NCI-H2227 (cell line): ENCODE data around the gene TOMM22.
"Not testable (repeated sequence)": the region's sequence is repeated elsewhere in the genome, so short reads cannot be mapped to it uniquely, and the experiment has no call there.

Source experiments
- DNase-seq: peaks from one replicate; lab custom pipeline; 2025; ENCODE audit not compliant: unreplicated experiment; lab: John Stamatoyannopoulos, UW

TOMM22 gene

DNA sequence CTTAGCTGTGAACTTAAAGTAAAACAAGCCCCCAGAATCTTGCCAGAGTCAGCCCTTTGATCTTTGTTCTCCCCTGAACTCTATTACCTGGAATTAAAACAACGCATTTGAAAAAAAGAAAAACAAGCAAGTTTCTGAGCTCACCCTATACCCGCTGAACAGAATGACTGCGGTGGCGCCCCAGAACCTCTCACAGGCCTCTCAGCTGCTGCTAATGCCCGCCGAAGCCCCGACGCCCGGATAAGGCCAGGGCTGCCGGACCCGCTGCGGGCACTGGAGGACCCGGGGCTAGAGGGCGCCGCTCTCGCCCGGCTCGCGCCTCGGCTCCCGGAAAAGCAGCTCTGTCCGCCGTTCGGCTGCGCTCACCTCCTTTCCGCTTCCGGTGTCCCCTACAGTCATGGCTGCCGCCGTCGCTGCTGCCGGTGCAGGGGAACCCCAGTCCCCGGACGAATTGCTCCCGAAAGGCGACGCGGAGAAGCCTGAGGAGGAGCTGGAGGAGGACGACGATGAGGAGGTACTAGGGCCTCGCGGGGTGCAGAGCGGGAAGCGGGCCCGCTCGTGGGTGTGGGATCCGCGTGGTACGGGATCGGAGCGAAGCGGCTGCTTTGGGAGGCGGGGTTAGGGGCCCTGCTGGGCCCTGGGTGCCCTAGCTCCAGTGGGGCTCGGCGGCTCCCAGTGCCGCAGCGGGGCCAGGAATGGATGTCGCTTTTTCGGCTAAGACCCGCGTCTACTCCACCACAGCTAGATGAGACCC, at the start of gene TOMM22:
Gene TOMM22 (plus strand): TSS at position 376 of the 754 bp plus-strand sequence. CDS start 22 bp downstream, at position 398.
- DNase-seq, result peak; percentile 86

GRCh38 chr22:38632528-38632927, 49.2 kb upstream of the TOMM22 start:
- DNase-seq, result no peak

DNA sequence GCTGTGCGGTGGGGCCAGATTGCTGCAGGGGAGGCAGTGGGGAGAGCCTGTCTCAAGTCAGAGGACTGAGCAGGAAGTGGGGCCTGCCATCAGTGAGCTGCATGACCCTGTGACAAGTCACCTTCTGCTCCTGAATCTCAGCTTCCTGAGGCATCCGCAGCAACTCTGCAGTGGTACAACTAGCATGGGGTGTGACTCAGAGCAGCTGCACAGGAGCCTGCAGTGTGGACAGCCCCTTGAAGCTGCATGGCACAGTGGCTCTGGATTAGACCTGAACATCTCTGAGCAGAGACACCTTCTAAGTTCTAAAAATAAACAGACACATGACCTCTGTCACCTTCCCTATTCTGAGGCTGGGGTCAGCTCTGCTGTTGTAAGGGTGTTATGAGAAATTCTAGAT, 43.5 kb upstream of the TOMM22 start:
- DNase-seq, result no peak

- DNase-seq, result no peak
Observed at GRCh38 chr22:38638728-38639127, 43.0 kb upstream of the TOMM22 start.

DNA sequence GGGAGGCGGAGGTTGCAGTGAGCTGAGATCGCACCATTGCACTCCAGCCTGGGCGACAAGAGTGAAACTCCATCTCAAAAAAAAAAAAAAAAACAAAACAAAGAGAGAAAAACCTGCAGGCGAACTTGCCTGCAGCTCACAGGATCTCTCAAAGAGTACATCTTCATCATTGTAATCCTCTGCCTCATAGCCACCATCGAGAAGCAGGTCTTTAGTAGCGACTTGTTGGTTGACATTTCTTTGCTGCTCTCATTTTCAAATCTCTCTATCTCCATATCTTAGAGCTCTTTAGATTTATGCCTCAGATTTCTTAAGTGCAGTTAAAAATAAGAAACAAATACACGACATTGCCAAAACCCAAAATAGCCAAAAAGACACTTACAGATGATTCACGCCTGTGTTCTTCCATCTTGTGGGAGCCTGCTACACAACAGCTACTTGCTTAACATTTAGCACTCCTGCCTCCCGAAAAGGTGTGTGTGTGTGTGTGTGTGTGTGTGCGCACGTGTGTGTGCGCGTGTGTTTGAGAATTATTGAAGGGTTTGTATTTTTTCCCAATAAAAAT, 40.2 kb upstream of the TOMM22 start:
- DNase-seq, result no peak

DNA sequence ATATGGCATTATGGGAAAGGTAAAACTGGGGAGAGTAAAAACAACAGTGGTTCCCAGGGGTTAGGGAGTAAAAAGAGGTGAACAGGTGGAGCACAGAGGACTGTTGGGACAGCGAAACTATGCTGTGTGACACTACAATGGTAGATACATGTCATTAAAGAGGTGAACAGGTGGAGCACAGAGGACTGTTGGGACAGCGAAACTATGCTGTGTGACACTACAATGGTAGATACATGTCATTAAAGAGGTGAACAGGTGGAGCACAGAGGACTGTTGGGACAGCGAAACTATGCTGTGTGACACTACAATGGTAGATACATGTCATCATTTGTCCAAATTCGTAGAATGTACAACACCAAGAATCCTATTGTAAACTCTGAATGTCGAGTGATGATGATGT, 37.5 kb upstream of the TOMM22 start:
- DNase-seq, result not testable (repeated sequence)

GRCh38 chr22:38645430-38645829, 36.3 kb upstream of the TOMM22 start:
- DNase-seq, result no peak

DNA sequence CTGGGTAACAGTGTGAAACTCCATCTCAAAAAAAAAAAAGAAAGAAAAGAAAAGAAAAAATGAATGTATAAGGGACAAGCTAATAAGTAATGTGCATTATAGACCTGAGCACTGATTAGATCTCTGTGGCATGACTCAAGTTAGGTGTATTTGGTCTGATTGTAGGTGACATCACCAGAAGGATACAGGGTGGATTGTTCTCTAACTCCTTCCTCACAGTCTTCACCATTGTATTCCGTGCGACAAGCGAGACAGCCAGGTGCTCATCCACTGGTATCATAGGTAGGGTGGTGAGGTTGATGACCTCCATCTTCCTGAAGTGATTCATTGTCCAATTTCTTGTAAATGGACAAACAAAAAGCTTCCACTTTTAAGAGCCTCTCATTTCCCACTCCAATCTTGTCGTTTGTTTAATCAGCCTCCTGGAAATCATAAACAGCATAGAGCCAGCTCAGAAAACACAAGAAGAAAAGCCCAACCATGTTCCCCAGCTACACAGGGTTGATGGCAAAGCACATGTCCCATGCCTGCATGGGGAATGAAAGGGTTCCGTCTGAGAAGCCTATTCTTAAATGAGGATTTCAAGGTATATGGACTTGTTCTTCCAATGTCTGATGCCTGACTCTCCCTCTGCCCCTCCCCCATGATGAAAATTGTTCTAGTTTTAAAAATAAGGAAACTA, 31.8 kb upstream of the TOMM22 start:
- DNase-seq, result no peak

- DNase-seq, result no peak
Observed at GRCh38 chr22:38652859-38653258, 28.9 kb upstream of the TOMM22 start.

DNA sequence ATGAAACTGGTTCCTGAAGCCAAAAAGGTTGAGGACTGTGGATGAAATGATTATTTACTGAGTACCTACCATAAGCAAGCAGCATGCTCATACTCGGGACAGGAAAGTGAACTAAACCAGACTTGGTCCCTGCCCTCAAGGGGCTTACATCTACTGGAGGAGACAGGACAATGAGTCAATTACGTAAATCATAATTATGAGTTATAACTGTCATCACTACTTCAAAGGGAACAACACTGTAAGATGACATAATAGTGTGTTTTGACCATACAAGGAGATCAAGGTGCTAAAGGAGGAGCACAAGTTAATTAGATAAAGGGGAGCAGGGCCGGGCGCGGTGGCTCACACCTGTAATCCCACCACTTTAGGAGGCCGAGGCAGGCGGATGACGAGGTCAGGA, 28.0 kb upstream of the TOMM22 start:
- DNase-seq, result no peak

GRCh38 chr22:38655519-38656255, 26.1 kb upstream of the TOMM22 start:
- peak; percentile 64 for DNase-seq

DNA sequence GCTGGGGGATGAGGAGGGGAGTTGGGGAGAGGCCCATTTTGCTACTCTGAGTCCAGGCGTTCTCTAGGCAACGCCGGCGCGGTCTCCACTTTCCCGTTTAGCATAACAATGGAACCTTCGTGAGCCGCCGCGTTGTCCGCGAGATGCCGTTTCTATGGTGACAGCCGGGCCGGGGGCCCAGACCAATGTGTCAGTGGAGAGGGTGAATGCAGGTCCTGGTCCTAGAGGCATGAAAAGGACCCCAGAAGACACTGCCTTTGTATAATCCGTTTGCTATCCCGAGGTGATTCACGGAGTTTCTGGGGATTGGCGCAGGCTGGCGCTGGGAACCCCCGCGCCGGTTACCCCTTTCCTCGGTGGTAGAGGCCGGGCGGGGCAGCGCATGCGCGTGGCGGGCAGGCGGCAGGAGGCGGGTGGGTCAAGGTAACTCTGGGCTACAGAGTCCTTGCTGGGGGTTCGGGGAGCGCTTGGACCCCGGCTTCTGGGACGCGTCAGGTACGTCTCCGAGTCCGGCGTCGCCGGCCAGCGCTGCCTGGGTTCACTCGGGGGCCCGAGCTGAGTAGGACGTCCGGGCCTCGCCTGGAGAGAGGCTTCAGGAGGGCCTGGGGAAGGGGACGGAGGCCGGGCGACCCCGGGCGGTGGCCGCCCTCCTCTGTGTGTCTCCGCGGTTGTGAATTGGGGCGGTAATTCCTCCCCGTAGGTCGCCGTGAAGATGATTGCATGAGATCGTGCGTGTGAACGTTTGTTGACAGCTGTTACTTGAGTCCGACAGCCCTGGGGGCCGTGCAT, 25.3 kb upstream of the TOMM22 start, which contains the start of the genes CBY1 and FAM227A:
Gene CBY1 (plus strand): TSS at position 383 of the 789 bp plus-strand sequence. CDS start 11,417 bp downstream, outside the sequence.
Gene FAM227A (minus strand): TSS at position 137 of the 789 bp plus-strand sequence. CDS start 6,224 bp downstream, outside the sequence.
- DNase-seq, result peak; percentile 93

GRCh38 chr22:38657045-38657909, 24.5 kb upstream of the TOMM22 start:
- peak; percentile 41 for DNase-seq

GRCh38 chr22:38674888-38675287, 6.9 kb upstream of the TOMM22 start:
- DNase-seq, result no peak

GRCh38 chr22:38675833-38676232, 5.9 kb upstream of the TOMM22 start:
- DNase-seq, result no peak

DNA sequence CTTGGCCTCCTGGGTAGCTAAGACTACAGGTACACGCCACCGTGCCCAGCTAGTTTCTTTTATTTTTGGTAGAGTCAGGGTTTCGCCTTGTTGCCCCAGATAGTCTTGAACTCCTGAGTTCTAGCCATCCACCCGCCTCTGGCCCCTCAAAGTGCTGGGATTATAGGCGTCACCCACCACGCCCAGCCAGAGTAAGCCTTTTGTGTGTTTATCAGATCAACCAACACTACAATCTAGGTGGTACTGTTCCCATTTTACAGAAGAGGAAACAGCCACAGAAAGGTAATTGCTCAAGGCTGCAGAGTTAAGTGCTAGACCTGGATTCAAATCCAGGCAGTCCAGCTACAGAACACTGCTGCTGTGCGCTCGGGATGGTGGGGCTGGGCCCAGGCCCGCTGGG, 3.1 kb downstream of the TOMM22 start:
- DNase-seq, result no peak

- DNase-seq, result no peak
Observed at GRCh38 chr22:38685761-38686160, 4.0 kb downstream of the TOMM22 start.

GRCh38 chr22:38689651-38690050, 7.9 kb downstream of the TOMM22 start:
- no peak for DNase-seq

DNA sequence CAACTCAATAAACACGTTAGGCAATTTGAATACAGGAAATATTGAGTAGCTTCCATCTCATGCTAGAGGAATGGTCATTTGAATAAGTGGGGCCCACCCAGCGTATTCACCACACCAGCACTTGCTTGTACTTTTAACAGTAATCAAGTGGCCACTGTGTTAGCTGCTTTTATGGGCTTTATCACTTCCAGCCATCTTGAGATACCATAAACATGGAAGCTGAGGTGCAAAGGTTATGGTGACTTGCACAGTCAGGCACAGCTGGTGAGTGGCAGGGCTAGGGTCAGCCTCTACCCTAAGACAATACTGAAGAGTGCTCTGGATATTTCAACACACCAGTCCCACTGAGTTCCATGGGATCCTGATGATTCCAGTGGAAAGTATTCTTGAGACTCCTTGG, 12.3 kb downstream of the TOMM22 start:
- DNase-seq, result no peak
